HepG2 (cell line): Measurements from ENCODE around the gene GCNT4. TPM values are rescaled to one million over a fixed set of nuclear protein-coding genes. Genes with fewer than 3 reads are reported as not detected.

Experiments used
- ARHGAP35 ChIP-seq: sonication (generic); formaldehyde crosslinking; IDR thresholded peaks from 2 replicates; pipeline ENCODE4 v1.9.0; 2022; ENCODE audit warnings: mild to moderate bottlenecking, inconsistent platforms, moderate library complexity, missing genetic modification reagents, borderline replicate concordance
- ARID2 ChIP-seq: sonication (generic); formaldehyde crosslinking; IDR thresholded peaks from 2 replicates; pipeline ENCODE4 v1.8.1; 2022; ENCODE audit warnings: mild to moderate bottlenecking, missing genetic modification reagents, borderline replicate concordance
- CC2D1A ChIP-seq: sonication (generic); formaldehyde crosslinking; IDR thresholded peaks from 2 replicates; pipeline ENCODE4 v1.8.1; 2023; ENCODE audit warnings: mild to moderate bottlenecking, missing genetic modification reagents
- CREM ChIP-seq, 2 experiments: sonication (generic) in 1 of 2; formaldehyde crosslinking in 1 of 2; IDR thresholded peaks; 2 replicates each; pipeline versions ENCODE4 v1.4.0 to v1.6.1; 2016 to 2020; ENCODE audit warnings: antibody characterized with exemption in 1 of 2, mild to moderate bottlenecking in 1 of 2, missing genetic modification reagents in 1 of 2
- ELF3 ChIP-seq: IDR thresholded peaks from 2 replicates; pipeline ENCODE4 v1.6.1; 2016; ENCODE audit warnings: missing genetic modification reagents, missing compliant biosample characterization
- HES4 ChIP-seq: sonication (generic); formaldehyde crosslinking; IDR thresholded peaks from 2 replicates; pipeline ENCODE4 v1.9.0; 2021; ENCODE audit warnings: mild to moderate bottlenecking, missing genetic modification reagents, borderline replicate concordance
- KDM5A ChIP-seq: fragments of 200-600 bp; sonication (generic); IDR thresholded peaks from 2 replicates; pipeline ENCODE4 v1.7.0; 2018; ENCODE audit warnings: antibody characterized with exemption, mild to moderate bottlenecking, low read length, borderline replicate concordance
- MEF2D ChIP-seq: sonication (generic); formaldehyde crosslinking; IDR thresholded peaks from 2 replicates; pipeline ENCODE4 v1.5.1; 2020; ENCODE audit warnings: mild to moderate bottlenecking, missing genetic modification reagents
- NFRKB ChIP-seq: fragments of 450-650 bp; IDR thresholded peaks from 2 replicates; pipeline ENCODE4 v1.6.1; 2017
- PAWR ChIP-seq: sonication (generic); formaldehyde crosslinking; IDR thresholded peaks from 2 replicates; pipeline ENCODE4 v1.4.0; 2020; ENCODE audit warnings: missing genetic modification reagents, mild to moderate bottlenecking, borderline replicate concordance
- SP4 ChIP-seq: sonication (generic); formaldehyde crosslinking; IDR thresholded peaks from 2 replicates; pipeline ENCODE4 v1.8.1; 2023; ENCODE audit warnings: mild to moderate bottlenecking, missing genetic modification reagents
- ZNF224 ChIP-seq: sonication (generic); formaldehyde crosslinking; IDR thresholded peaks from 2 replicates; pipeline ENCODE4 v1.5.0; 2020; ENCODE audit warnings: mild to moderate bottlenecking, missing genetic modification reagents
- ZNF543 ChIP-seq: sonication (generic); formaldehyde crosslinking; IDR thresholded peaks from 2 replicates; pipeline ENCODE4 v1.4.0; 2020; ENCODE audit warnings: mild to moderate bottlenecking, missing genetic modification reagents
- ZNF614 ChIP-seq: IDR thresholded peaks from 2 replicates; pipeline ENCODE4 v1.6.1; 2018; ENCODE audit warnings: missing biosample characterization, missing genetic modification reagents, inconsistent platforms, borderline replicate concordance
- ZNF629 ChIP-seq: sonication (generic); formaldehyde crosslinking; conservative IDR thresholded peaks from 2 replicates; pipeline ENCODE4 v1.5.0; 2020; ENCODE audit warnings: missing genetic modification reagents
- polyA plus RNA-seq, 8 experiments: library from polyadenylated mRNA; depleted of rRNA in 3 of 8; stranded (reverse) in 7 of 8; unstranded in 1 of 8; fragments of >200 nt; fragmentation: Illumina TruSeq in 4 of 8; extraction: Trizol in 4 of 8; gene quantifications; 2 replicates each; pipeline versions ENCODE4 v1.2.1 to v1.2.3, GENCODE V29; 2011 to 2016; ENCODE audit warnings: low read depth in 4 of 8, missing spikeins in 1 of 8, mixed read lengths in 1 of 8; ENCODE audit not compliant: insufficient read depth in 1 of 8
- total RNA-seq, 5 experiments: library from RNA; depleted of rRNA; stranded (reverse); fragments of >200 nt; fragmentation: Illumina TruSeq; extraction: Trizol; gene quantifications; 2 replicates each; pipeline ENCODE4 v1.2.3, GENCODE V29; 2016; ENCODE audit warnings: low read depth in 1 of 5
- TF ChIP-seq, protein P1 (sequence below): IDR thresholded peaks from 2 replicates; pipeline ENCODE4 v1.6.1; 2012; ENCODE audit warnings: inconsistent platforms
- TF ChIP-seq, protein P2 (sequence below): sonication (generic); formaldehyde crosslinking; IDR thresholded peaks from 2 replicates; pipeline ENCODE4 v1.4.0; 2020; ENCODE audit warnings: missing genetic modification reagents, mild to moderate bottlenecking, borderline replicate concordance
- TF ChIP-seq, protein P3 (sequence below): sonication (generic); formaldehyde crosslinking; conservative IDR thresholded peaks from 2 replicates; pipeline ENCODE4 v1.4.0; 2020; ENCODE audit warnings: mild to moderate bottlenecking, missing genetic modification reagents, moderate library complexity
- TF ChIP-seq, protein P4 (sequence below): sonication (generic); formaldehyde crosslinking; IDR thresholded peaks from 2 replicates; pipeline ENCODE4 v1.8.1; 2023; ENCODE audit warnings: mild to moderate bottlenecking, inconsistent platforms, moderate library complexity, missing genetic modification reagents, borderline replicate concordance
- TF ChIP-seq, protein P5 (sequence below), 2 experiments: IDR thresholded peaks; 2 replicates each; pipeline ENCODE4 v1.6.1; 2011 to 2012; ENCODE audit warnings: low read length in 2 of 2, borderline replicate concordance in 1 of 2, low read depth in 1 of 2, mild to moderate bottlenecking in 1 of 2, moderate library complexity in 1 of 2

GCNT4 gene
- total and polyA plus RNA-seq, 2 of the 13 experiments (the other 11 are each of a cell fraction or from before 2014, with no cell fraction given): 0.22 to 0.38 TPM

DNA sequence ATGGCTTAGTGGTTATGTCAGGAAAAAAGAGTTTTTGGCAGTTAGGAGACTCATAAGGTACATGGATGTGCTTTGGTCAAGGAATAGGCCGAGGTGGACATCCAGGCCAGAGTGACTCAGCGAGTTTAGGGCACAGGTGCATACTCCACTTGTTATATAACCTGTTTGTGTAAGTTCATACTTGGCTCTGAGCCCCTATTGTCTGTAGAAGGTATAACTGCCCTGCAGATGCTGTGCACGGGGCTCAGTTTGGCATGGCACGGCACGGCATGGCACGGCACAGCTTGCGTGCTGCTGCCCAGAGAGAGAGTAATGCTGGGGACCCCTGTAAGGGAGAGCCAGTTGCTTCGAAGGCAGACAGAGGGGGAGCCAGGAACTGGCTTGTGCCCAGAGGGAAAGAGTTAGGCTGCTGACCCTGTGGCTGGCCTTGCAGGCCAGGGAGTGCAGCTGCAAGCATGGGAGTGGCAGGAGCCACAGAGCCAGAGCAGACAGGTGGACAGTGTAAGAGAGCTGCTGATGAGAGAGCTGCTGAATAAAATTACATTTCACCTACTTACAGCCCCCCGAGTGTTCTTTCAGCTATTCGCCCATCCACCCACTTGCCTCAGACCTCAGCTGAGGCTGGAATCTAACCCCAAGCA lies 32.2 kb downstream of the GCNT4 start (continued):
- TF ChIP-seq CC2D1A: no peak
- TF ChIP-seq KDM5A: no peak
- peak; percentile 55; the same call in 1 of the 2 replicates for TF ChIP-seq ZNF614 (CRISPR knock-in tag)
- TF ChIP-seq ZNF543: no peak
- TF ChIP-seq, protein P1, sequence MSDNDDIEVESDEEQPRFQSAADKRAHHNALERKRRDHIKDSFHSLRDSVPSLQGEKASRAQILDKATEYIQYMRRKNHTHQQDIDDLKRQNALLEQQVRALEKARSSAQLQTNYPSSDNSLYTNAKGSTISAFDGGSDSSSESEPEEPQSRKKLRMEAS: no peak
- TF ChIP-seq, protein P2, sequence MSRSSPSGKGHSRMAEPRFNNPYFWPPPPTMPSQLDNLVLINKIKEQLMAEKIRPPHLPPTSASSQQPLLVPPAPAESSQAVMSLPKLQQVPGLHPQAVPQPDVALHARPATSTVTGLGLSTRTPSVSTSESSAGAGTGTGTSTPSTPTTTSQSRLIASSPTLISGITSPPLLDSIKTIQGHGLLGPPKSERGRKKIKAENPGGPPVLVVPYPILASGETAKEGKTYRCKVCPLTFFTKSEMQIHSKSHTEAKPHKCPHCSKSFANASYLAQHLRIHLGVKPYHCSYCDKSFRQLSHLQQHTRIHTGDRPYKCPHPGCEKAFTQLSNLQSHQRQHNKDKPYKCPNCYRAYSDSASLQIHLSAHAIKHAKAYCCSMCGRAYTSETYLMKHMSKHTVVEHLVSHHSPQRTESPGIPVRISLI: no peak
- TF ChIP-seq, protein P3, sequence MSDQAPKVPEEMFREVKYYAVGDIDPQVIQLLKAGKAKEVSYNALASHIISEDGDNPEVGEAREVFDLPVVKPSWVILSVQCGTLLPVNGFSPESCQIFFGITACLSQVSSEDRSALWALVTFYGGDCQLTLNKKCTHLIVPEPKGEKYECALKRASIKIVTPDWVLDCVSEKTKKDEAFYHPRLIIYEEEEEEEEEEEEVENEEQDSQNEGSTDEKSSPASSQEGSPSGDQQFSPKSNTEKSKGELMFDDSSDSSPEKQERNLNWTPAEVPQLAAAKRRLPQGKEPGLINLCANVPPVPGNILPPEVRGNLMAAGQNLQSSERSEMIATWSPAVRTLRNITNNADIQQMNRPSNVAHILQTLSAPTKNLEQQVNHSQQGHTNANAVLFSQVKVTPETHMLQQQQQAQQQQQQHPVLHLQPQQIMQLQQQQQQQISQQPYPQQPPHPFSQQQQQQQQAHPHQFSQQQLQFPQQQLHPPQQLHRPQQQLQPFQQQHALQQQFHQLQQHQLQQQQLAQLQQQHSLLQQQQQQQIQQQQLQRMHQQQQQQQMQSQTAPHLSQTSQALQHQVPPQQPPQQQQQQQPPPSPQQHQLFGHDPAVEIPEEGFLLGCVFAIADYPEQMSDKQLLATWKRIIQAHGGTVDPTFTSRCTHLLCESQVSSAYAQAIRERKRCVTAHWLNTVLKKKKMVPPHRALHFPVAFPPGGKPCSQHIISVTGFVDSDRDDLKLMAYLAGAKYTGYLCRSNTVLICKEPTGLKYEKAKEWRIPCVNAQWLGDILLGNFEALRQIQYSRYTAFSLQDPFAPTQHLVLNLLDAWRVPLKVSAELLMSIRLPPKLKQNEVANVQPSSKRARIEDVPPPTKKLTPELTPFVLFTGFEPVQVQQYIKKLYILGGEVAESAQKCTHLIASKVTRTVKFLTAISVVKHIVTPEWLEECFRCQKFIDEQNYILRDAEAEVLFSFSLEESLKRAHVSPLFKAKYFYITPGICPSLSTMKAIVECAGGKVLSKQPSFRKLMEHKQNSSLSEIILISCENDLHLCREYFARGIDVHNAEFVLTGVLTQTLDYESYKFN (CRISPR knock-in tag): 0 out of 2 replicates have a peak, but pooled peaks have one; percentile 22
- peak; percentile 73; the same call in 1 of the 2 replicates for TF ChIP-seq MEF2D (CRISPR knock-in tag)
- no peak for TF ChIP-seq HES4 (CRISPR knock-in tag)
- TF ChIP-seq ZNF224 (CRISPR knock-in tag): no peak
- TF ChIP-seq, protein P4, sequence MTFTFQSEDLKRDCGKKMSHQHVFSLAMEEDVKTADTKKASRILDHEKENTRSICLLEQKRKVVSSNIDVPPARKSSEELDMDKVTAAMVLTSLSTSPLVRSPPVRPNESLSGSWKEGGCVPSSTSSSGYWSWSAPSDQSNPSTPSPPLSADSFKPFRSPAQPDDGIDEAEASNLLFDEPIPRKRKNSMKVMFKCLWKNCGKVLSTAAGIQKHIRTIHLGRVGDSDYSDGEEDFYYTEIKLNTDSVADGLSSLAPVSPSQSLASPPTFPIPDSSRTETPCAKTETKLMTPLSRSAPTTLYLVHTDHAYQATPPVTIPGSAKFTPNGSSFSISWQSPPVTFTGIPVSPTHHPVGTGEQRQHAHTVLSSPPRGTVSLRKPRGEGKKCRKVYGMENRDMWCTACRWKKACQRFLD (CRISPR knock-in tag): no peak
- TF ChIP-seq ARHGAP35: no peak
- no peak for TF ChIP-seq SP4
- TF ChIP-seq, protein P5, sequence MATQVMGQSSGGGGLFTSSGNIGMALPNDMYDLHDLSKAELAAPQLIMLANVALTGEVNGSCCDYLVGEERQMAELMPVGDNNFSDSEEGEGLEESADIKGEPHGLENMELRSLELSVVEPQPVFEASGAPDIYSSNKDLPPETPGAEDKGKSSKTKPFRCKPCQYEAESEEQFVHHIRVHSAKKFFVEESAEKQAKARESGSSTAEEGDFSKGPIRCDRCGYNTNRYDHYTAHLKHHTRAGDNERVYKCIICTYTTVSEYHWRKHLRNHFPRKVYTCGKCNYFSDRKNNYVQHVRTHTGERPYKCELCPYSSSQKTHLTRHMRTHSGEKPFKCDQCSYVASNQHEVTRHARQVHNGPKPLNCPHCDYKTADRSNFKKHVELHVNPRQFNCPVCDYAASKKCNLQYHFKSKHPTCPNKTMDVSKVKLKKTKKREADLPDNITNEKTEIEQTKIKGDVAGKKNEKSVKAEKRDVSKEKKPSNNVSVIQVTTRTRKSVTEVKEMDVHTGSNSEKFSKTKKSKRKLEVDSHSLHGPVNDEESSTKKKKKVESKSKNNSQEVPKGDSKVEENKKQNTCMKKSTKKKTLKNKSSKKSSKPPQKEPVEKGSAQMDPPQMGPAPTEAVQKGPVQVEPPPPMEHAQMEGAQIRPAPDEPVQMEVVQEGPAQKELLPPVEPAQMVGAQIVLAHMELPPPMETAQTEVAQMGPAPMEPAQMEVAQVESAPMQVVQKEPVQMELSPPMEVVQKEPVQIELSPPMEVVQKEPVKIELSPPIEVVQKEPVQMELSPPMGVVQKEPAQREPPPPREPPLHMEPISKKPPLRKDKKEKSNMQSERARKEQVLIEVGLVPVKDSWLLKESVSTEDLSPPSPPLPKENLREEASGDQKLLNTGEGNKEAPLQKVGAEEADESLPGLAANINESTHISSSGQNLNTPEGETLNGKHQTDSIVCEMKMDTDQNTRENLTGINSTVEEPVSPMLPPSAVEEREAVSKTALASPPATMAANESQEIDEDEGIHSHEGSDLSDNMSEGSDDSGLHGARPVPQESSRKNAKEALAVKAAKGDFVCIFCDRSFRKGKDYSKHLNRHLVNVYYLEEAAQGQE (IDR thresholded peaks at IDR 0.05; ENCODE audit: borderline replicate concordance in 1 of 2, low read depth in 1 of 2, low read length in 2 of 2): no peak
- no peak for TF ChIP-seq ARID2 (CRISPR knock-in tag)
- TF ChIP-seq ZNF629 (CRISPR knock-in tag): no peak
- TF ChIP-seq NFRKB: no peak
- TF ChIP-seq CREM (IDR thresholded peaks at IDR 0.05): no peak
- no peak for TF ChIP-seq CREM (CRISPR knock-in tag; IDR thresholded peaks at IDR 0.05)
- no peak for TF ChIP-seq ELF3
- no peak for TF ChIP-seq PAWR
